GM18526 (cell line): ENCODE results near the gene DCST1.

Source experiments
- POLR2A ChIP-seq: IDR thresholded peaks from 3 replicates; pipeline ENCODE4 v1.6.1; 2011; ENCODE audit not compliant: insufficient read length; ENCODE audit errors: extremely low read depth

DCST1 gene

DNA sequence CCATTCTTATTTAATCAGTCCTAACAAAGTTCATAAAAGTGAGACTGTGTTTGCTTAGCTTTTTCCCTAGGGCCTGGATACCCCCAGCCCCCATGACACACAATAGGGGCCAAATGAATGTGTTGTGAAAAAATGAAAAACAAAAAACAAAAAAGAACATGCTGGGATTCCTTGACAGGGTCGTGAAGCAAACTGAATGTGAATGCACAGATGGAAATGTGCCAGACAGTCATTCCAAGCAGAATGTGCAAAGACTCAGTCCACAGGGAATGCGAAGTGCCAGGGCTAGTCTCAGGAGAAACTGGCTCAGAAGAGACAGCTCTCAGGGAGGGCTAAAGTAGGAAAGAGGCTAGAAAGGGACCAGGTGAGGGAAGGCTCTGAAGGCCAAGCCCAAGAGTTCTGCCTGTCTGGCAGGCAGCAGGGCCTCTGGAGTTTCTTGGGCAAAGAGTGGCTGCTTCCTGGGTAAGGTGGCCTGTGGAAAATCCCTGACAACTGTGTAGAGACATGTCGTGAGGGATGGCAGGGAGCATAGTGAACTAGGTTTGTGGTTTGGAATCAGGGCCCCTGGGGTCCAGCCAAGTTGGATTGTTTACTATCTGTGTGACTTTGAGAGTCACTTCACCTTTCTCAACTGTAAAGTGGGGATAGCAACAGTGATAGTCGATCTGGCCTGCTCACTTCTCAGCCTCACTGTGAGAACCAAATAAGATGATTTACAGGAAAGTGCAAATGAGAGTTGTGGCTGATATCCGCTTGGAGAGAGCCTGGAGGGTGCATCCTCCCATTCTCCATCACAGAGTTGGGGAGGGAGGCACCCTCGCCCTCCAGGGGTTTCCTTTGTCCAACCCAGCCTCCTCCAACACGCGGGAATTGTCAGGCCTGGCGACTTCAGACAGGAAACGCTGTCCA lies 16.3 kb downstream of the DCST1 start:
- no peak for TF ChIP-seq POLR2A

DNA sequence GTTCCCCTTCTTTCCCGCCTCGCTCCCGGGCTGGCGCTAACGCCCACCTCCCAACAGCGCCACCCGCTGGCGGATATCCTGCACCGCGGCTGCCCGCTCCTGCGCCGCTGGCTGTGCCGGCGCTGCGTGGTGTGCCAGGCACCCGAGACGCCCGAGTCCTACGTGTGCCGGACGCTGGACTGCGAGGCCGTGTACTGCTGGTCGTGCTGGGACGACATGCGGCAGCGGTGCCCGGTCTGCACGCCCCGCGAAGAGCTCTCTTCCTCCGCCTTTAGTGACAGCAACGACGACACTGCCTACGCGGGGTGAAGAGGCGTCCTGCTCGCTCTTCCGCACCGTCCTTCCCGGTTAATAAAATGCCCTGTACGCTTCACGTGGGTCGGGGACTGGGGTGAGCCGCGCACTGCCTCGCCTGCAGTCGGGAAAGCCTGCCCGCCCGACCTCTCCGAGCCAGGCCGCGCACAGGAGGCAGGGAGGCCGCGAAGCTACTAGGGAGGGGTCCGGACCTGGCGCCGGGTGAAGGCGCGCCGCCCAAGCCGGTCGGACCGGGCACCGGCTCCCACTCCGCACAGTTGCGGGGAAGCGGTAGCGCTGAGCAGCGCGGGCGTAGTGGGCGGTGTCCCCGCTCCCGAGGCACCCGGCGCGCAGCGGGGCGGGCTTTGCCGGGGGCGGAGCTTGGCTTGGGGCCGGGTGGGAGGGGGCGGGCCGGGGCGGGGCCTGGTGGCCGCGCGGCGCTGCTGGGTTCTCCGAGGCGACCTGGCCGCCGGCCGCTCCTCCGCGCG lies 17.1 kb downstream of the DCST1 start, which contains the start of gene ADAM15:
TSS of gene ADAM15 (plus strand) at position 757 of the 782 bp plus-strand sequence. CDS start 71 bp downstream, outside the sequence.
- peak; percentile 40 for TF ChIP-seq POLR2A

DNA sequence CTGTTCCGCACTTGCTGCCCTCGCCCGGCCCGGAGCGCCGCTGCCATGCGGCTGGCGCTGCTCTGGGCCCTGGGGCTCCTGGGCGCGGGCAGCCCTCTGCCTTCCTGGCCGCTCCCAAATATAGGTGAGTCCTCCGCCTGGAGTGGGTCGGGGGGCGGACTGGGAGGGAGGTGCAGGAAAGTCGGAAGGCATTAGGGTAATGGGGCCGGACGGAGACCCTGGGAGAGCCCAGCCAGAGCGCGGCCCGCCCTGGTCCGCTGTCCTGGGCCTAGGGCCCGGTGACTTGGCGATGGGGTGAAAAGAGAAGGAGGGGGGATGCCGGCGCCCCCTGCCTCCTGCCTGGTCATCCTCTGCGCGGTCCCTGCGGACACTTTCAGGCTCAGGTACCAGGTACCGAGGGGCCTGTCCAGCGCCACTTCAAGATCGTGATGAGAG lies 17.7 kb downstream of the DCST1 start:
- TF ChIP-seq POLR2A = no peak

DNA sequence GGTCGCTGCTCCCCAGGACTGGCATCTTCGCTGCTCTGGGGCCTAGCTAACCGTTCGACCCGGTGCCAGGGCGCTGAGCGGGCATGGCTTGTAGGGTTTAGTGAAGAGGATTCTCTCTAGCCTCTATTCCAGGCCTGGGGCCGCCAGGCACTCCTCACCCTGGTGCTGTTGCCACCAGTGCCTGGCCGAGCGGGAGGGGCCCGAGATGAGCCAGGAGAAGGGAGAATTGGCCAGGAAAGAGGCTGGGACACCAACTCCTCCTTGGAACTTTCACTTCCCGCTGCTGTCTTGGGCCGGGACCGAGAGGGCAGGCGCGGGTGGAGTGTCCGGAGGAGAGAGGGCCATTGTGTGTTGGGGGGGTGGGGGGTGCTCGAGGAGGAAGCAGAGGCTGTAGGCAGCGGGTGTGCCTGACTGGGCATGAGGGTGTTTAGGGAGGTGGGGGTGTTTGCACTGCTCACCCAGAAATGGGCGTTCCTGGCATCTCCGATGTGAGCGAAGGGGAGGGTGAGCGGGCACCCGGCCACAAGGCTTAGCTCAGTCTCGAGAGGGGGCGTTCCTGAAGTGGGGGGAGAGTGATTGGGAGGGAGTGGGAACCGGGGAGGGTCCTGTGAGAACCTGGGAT lies 18.3 kb downstream of the DCST1 start:
- no peak for TF ChIP-seq POLR2A

DNA sequence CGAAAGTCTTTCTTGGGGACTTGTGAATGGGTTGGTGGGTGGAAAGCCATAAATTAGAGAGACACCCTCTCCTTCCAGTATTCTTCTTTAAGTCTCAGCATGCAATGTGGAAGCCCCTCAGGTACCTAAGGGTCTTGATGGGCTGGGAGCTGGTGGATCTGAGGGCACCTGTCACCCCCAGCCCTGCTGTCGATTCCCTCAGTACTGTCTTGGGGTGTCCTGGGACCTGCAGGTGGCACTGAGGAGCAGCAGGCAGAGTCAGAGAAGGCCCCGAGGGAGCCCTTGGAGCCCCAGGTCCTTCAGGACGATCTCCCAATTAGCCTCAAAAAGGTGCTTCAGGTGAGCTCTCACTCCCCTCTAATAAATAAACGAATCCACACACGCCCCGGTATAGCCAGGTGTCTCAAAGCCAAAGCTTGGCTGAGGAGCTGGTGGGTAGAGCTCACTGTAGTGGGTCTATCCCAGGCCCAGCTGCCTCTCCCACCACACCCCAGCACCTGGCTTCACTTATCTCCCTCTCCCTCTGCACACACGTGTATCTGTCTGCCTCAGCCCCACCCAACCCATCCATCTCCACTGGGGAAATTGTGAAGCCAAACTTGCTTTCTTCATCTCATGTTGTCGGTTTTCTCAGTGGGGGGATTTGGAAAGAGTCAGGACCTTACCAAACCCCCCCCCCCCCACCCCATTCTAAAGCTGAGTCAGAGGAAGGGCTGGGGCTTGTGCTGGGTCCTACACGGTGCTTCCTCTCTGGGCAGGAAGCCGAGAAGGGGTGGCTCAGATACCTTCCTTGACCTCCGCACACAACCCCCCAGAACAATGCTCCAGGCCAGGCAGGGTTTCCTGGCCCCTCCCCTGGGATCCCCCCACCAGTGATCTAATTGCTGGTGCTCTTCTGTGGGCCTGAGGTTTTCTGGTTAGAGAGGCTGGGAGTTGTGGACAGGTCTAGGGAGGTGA lies 19.1 kb downstream of the DCST1 start:
- no peak for TF ChIP-seq POLR2A

DNA sequence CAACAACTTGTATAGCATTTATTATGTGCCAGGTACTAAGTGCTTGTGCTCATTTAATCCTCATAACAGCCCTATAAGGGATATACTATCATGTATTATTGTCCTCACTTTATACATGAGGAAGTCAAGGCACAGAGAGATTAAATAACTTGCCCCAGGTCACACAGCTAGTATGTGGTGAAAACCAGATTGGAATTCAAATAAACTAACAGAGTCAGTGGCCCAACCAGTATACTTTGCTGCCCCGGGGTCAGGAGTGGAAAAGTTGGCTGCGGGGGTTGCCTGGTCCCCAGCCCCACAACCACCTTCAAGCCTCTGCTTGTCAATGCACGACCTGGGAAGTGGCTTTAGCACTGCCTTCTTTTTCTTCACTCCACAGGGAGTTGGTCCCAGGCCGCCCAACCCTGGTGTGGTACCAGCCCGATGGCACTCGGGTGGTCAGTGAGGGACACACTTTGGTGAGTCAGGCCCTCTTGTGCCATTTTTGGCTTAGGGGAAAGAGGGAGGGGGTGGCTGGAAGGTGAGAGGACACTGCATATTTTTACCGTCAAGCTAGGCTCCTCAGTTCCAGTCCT lies 20.0 kb downstream of the DCST1 start:
- TF ChIP-seq POLR2A = no peak

DNA sequence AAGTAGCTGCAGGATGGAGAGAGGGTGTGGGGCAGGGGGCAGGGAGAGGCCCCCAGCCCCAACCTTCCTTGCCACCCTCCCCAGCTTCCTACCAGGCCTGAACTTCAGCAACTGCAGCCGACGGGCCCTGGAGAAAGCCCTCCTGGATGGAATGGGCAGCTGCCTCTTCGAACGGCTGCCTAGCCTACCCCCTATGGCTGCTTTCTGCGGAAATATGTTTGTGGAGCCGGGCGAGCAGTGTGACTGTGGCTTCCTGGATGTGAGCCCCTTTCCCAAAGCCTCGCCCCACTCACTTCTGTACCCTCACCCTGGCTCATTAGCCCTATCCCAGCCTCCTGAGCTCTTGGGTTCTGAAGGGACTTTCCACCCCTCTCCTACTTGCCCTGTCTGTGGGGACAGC lies 23.5 kb downstream of the DCST1 start:
- no peak for TF ChIP-seq POLR2A

DNA sequence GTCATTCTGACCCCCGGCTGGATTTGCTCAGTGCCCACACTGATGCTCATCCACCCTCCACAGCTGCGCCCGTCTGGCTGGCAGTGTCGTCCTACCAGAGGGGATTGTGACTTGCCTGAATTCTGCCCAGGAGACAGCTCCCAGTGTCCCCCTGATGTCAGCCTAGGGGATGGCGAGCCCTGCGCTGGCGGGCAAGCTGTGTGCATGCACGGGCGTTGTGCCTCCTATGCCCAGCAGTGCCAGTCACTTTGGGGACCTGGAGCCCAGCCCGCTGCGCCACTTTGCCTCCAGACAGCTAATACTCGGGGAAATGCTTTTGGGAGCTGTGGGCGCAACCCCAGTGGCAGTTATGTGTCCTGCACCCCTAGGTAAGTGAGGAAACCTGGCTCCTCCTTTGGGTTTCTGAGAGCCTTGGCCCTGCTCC lies 24.2 kb downstream of the DCST1 start:
- no peak for TF ChIP-seq POLR2A

DNA sequence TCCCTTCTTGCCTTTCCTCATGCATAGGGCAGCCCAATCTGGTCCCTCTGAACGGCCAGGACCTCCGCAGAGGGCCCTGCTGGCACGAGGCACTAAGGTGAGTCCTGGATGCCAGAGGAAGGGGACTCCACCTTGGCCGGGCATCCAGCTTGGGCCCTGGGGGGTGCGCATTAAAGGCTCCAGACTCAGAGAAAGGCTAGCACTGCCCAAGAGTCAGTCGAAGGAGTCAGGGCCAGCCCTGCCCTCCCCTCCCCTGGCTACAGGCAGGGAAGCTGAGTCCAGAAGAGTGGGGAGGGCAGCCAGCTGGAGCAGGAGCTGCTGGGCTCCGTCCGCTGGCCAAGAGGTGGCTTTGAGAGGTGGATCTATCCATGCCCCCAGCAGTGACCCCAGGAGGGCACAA lies 27.1 kb downstream of the DCST1 start:
- TF ChIP-seq POLR2A = no peak

DNA sequence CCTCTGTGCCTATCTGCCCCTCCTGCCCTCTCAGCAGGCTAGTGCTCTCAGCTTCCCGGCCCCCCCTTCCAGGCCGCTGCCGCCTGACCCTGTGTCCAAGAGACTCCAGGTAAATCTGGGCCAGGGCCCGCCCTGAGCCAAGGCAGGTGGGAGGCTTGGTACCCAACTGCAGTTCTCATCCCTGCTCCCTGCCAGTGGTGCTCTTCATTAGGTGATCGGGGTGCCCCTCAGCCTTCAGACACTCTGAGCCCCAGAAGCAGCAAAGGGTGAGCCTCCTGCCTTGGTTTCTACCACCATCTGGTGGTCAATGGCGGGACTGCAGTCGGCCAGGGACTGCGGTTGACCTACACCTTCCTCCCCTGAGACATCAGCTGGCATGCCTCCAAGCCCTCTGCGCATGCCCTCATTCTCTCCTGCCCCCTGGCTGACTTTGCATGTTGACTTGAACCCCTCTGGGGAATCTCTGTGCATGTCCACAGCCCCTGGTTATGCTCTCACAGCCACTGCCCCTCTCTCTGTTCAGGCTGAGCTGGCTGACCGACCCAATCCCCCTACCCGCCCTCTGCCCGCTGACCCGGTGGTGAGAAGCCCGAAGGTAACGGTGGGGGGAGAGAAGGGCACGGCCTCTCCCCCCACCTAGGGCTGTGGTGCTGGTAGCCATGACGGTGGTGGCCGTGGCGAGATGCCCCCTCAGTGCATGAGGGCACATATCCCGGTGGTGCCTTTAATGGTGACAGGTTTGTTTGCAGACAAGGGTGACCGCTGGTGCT lies 27.9 kb downstream of the DCST1 start:
- TF ChIP-seq POLR2A = no peak

DNA sequence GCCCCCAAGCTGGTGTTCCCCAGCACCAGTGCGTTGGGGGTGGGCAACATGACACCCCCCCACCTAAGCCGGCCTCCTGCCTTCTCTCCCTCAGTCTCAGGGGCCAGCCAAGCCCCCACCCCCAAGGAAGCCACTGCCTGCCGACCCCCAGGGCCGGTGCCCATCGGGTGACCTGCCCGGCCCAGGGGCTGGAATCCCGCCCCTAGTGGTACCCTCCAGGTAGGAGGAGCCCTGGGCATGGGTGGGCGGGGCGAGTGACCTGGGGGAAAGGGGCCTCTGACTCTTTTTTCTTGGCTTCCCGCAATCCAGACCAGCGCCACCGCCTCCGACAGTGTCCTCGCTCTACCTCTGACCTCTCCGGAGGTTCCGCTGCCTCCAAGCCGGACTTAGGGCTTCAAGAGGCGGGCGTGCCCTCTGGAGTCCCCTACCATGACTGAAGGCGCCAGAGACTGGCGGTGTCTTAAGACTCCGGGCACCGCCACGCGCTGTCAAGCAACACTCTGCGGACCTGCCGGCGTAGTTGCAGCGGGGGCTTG lies 28.6 kb downstream of the DCST1 start:
- TF ChIP-seq POLR2A = no peak

DNA sequence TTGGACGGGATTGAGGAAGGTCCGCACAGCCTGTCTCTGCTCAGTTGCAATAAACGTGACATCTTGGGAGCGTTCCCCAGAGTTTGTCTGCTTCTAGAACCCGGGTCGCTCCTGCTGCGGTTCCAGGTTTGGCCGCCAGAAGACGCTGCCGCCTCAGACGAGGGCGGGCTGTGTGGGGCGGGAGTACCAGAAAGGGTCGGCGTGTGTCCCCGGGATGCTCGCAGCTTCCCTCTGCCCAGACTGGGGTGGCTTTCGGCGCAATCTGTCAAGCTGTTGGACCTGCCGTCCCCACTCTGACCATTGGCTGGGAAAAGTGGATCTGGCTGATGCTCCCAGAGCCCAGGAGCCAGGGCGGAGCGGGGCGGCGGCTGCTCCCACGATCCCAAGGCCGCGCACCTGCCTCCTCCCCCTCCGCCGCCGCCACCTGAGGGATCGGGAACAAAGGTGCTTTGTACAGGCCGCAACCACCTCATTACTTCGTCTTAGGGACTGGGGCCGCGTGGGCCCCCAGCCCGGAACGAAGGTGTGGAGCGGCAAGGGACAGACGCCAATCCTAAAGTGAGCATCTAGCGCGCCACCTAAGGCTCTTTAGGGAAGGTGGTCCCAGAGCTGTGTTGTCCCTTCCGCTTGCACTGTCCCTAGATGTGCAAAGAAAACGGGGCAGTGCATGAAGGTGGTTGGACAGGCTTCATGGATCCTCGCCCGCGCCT lies 29.2 kb downstream of the DCST1 start:
- TF ChIP-seq POLR2A = no peak
